ENCODE data around the gene CDH23.

CDH23 gene

DNA sequence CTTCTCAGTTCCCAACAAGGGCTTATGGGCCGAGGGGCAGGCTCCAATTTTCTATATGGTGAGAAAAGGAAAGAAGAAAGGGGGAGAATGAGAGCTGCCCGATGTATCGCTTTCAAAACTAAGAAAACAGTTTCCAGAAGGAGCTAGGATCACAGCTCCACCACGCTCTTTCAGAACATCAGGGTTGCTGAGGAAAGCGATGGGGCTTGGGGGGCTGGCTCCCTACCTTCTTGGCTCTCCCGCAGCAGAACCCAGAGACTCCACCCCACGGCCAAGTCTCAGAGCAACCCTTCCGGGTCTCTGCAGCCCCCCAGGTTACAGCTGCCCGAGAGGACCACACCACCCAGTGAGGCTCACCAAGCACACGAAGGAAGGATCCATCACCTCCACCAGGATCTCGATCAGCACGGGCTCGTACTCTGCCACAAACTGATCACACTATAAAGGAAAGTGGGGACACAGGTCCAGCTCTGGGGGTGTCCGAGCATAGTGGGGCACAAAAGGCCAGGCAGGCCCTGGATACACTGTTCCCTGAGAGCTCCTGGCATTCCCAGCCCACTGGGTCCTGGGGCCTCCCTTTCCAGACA lies 422.0 kb downstream of the CDH23 start:
- no peak for DNase-seq (ENCODE audit: low read depth)

DNA sequence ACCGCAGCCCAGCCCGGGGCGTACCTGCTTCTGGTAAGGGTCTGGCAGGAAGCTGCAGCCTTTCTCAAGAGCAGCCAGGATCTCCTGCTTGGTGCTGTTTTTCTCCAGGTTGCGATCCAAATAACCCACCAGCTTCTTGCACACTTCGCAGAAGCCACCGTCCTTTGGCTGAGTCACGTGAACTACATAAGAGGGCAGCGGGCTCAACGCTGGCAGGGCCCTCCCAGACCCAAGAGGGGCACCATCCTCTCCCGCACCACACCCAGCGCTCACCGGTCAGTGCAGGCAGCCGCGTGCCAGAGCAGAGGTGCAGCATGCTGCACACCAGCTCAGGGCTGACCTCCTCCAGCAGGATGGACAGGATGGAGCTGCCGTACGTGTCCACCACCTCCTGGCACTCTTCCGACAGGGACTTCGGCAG lies 422.7 kb downstream of the CDH23 start:
- DNase-seq (ENCODE audit: low read depth), result no peak

GRCh38 chr10:71819985-71820384 lies 423.3 kb downstream of the CDH23 start:
- no peak for DNase-seq (ENCODE audit: low read depth)

DNA sequence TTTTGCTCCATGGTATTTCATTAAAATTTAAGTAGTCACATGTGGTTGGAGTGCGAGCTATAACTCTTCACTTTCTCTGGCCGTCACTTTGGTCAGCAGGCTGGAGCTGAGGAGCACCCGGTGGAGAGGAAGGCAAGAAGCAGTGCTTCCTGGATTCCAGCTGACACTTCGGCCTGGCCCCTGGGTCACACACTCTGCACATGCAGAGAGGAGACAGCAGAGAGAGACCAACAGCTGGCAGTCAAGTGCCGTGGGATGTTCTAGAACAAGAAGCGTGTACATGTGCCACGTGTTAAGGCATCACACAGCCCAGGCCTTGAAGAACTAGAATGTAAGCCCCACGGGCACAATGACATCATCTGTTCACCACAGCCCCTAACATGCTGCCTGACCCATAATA lies 424.2 kb downstream of the CDH23 start:
- DNase-seq (ENCODE audit: low read depth), result no peak

- DNase-seq (ENCODE audit: low read depth), result no peak
These were observed 425.4 kb downstream of the CDH23 start for GRCh38 chr10:71821909-71822763.

DNA sequence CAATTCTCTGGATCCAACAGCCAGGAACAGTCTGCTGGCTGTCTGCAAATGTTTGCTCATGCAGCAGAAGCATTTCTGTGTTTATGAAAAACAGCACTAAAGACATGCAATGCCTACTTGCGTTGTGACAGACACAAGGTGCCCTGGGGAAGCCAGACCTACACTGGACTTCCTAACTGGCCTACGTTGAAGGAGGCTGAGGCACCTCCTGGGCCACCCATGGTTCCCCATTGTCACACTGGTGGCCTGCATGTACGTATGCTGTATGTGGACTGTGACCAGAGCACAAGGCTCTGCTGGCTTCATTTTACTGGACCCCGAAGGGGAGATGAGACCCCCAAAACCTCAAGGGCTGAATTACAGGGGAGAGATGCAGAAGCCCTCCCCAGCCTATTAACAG lies 426.6 kb downstream of the CDH23 start:
- DNase-seq (ENCODE audit: low read depth), result no peak

DNA sequence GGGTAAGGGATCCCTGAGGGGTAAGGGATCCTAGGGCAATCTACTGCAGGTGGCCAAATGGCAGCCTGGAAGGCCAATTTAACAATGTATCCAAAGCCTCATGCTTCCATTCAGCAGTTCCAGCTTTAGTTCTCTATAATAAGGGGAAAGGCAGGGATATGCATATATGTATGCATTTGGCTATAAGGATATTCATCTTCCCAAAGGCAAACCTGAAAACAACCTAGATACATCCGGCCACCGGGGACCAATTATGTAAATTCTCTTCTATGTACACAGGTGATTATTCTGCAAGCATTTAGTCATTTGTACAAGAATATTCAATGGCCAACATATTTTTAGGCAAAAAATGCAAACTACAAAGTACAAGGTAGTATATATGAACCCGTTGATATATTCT lies 427.6 kb downstream of the CDH23 start:
- no peak for DNase-seq (ENCODE audit: low read depth)

GRCh38 chr10:71825217-71825616 lies 428.5 kb downstream of the CDH23 start:
- no peak for DNase-seq (ENCODE audit: low read depth)

DNA sequence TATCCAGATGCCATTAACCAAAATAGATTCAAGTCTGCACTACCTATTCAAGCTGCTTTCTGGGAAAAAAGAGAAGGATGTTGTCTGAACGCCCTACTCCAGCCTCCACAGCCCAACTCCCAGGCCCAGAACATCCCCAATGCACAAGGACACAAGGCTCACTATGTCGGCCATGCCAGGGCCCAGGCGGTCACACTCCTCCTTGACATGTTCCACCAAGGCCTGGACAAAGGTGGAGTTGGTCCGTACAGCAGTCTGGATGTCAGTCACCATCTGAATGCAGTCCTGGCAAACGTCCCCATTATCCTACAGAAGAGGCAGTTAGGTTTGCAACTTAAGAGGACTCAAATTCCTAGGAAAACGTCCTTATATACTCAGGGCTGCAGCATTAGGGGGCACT lies 431.1 kb downstream of the CDH23 start:
- DNase-seq (ENCODE audit: low read depth), result no peak

- DNase-seq (ENCODE audit: low read depth), result no peak
These were observed 432.0 kb downstream of the CDH23 start for GRCh38 chr10:71828702-71829101.

- DNase-seq (ENCODE audit: low read depth), result no peak
These were observed 432.5 kb downstream of the CDH23 start for GRCh38 chr10:71829171-71829570.

GRCh38 chr10:71829896-71830295 lies 433.2 kb downstream of the CDH23 start:
- no peak for DNase-seq (ENCODE audit: low read depth)

DNA sequence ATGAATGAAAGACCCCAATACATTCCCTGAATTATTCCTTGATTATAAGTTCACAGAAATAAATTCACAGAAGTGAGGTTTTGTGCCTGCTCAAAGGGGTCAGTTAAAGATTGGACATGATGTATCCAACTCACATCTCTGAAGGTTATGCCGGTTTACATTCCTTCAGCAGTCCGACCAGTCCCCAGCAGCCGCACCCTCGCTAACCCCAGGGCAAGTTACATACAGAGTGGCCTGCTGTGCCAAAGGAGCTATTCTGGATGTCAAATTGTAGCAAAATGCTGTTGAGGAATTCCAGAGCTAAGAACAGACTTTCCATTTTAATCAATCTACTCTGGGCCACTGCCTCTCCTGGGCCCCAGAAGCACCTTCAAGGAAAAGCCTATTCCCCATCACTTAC lies 434.0 kb downstream of the CDH23 start:
- no peak for DNase-seq (ENCODE audit: low read depth)

DNA sequence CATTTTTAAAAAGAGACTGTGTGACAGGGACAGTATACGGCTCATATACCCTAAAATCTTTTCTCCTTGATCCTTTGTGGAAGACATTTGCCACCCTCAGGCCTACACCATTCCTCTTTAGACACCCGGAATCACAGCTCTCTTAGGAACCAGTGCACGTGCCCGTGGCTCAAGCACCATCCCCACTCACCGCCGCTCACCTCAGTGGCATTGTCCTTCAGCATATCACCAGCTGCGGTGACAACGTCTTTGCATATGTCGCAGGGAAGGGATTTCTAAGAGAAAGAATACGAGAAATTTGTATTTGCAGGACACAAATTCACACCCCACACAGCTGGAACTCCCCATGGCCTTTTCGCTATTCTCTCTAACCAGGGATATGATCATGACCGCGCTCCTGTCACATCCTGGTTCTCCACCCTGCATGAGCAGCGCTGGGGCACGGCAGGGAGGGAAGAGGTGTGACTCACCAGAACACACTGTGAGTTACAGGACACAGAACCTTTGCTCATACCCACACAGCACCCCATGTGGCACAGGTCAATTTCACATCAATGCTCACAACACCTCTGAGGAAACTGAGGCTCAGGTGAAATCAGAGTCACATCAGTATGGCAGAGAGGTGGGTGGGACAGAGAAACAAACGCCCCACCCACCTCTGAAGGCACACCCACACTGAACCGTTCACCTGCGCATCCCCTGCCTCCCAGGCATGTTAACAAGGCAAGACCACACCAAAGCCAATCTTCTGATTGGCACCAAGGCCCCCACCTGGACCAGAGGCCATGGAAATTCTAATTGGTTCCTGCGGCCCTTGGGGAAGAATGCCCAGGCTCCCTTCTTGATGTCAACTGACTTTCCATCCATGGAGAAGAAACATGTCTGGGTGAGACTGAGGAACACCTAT lies 435.2 kb downstream of the CDH23 start:
- no peak for DNase-seq (ENCODE audit: low read depth)

GRCh38 chr10:71832967-71833366 lies 436.2 kb downstream of the CDH23 start:
- no peak for DNase-seq (ENCODE audit: low read depth)

- no peak for DNase-seq (ENCODE audit: low read depth)
These were observed 437.0 kb downstream of the CDH23 start for GRCh38 chr10:71833451-71834342.

DNA sequence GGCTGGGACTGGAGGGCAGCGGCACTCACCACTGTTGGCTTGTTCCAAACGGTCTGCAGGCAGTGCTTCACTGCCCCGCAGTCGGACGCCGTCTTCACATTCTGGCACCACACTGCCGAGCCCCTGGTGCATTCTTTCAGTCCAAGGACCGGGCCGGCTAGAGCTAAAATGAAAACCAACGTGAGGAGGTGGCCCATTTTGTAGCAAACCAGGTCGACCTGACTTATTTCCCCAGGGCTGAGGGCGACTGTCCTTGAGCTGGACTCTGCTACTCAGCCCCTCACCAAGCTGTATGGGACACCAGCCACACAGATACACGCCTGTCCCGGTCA lies 437.6 kb downstream of the CDH23 start:
- no peak for DNase-seq (ENCODE audit: low read depth)

- DNase-seq (ENCODE audit: low read depth), result no peak
These were observed 439.2 kb downstream of the CDH23 start for GRCh38 chr10:71835671-71836595.

- no peak for DNase-seq (ENCODE audit: low read depth)
These were observed 439.9 kb downstream of the CDH23 start for GRCh38 chr10:71836596-71836974.

DNA sequence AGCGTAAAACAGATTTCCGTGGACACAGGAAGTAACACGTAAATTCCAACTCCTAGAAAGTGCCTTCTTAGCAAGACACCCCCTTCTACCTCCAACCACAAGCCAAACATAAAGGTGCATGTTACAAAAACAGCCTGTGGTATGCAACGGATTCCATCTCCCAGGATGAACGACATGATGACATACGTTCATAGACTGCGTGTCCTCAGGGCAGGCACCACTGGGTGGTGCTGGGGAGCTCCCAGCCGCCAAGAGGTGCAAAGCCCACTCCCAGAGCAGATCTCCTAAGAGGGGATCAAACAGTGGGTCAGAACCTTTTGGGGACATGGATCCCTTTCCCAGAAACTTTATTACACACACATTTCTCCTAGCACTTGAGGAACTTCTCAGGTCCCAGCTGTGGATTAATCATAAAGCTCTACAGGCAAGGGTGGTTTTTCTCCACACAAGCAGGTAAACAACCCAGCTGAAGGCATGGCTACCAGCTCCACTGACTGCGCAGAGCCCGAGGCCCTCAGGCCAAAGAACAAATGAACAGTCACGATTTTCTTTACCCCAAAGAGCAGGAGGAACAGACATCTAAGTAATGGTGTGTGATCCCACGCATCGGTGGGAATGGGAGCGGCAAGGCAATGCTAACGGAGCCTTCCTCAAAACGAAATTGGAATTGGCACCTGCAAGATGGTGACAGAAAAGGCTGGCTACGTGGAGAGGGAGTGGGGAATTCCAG lies 440.5 kb downstream of the CDH23 start:
- DNase-seq (ENCODE audit: low read depth), result no peak

Measured in activated T-helper 9 cell treated with anti-CD3 and anti-CD28 coated beads, Interleukin-2, amount 50 U/mL, for 16 hours (primary cell).